Right lobe of liver (tissue), 5 donors: ENCODE data around the gene RSRP1. TPM values are rescaled to one million over a fixed set of nuclear protein-coding genes. Genes with fewer than 3 reads are reported as not detected.

Experiments used
- total RNA-seq, 6 experiments: library from RNA; depleted of rRNA in 2 of 6; stranded (reverse); fragments of >200 nt in 2 of 6; fragmentation: NEBNext Ultra II Directional in 3 of 6; extraction: Animal tissue kit (Norgen Biotek cat#: 25700) in 3 of 6; gene quantifications; one replicate each; pipeline versions ENCODE4 v1.1.0 to v1.2.4, GENCODE V29; 2016 to 2023
- donor health status: DM: no; HTN: no; CAD: no.
- donor health status: DM: no; HTN: no; CAD: no.
- donor health status: DM: no; HTN: yes; CAD: no.
- donor health status: DM: no; HTN: yes; CAD: no.

RSRP1 gene
- total RNA-seq, 6 experiments from 2014 or later = 32.1 to 52.1 (median 40.2) TPM

Other genes with a start within 250 kb of the RSRP1 start
- 10 to 100 TPM; 11.0 to 21.8 (median 16.8) TPM for gene SYF2, start 15.0 kb downstream of the RSRP1 start, total RNA-seq
- gene RHD, start 25.1 kb upstream of the RSRP1 start, total RNA-seq = under 1 TPM in 3 of 6 experiments, not detected in 3; 0.22 to 0.58 (median 0.51) TPM
- 10 to 100 TPM; 22.2 to 43.1 (median 36.4) TPM for gene TMEM50A, start 90.9 kb upstream of the RSRP1 start, total RNA-seq
- gene RHCE, start 173.4 kb upstream of the RSRP1 start, total RNA-seq = 1 to 10 TPM in 4 of 6 experiments, under 1 TPM in 2; 0.25 to 2.2 (median 1.4) TPM
- gene MACO1, start 183.4 kb upstream of the RSRP1 start, total RNA-seq = 10 to 100 TPM; 23.2 to 32.9 (median 27.2) TPM